Measurements from ENCODE around the gene GLI2.

GRCh38 chr2:120745420-120746111 is 9.9 kb downstream of the GLI2 start:
- TF ChIP-seq CTCF (IDR thresholded peaks at IDR 0.05) (no peak), POLR2A (IDR thresholded peaks at IDR 0.05; ENCODE audit: low read length) (no peak), EP300 (IDR thresholded peaks at IDR 0.05) (no peak), USF2 (IDR thresholded peaks at IDR 0.05) (no peak), MAFK (IDR thresholded peaks at IDR 0.05; ENCODE audit: partially characterized antibody) (no peak), REST (IDR thresholded peaks at IDR 0.05) (no peak), BHLHE40 (IDR thresholded peaks at IDR 0.05; ENCODE audit: low read depth, low read length) (no peak), JUN (IDR thresholded peaks at IDR 0.05) (no peak), RFX5 (IDR thresholded peaks at IDR 0.05) (no peak), MAX (IDR thresholded peaks at IDR 0.05) (no peak), PBX3 (IDR thresholded peaks at IDR 0.05) (no peak), RAD21 (conservative IDR thresholded peaks at IDR 0.05 in 1 of 2, IDR thresholded peaks at IDR 0.05 in 1 of 2) (no peak), HMGXB4 (CRISPR knock-in tag; IDR thresholded peaks at IDR 0.05; ENCODE audit: borderline replicate concordance) (no peak)

All from A549 (cell line).